CD4-positive, alpha-beta T cell (primary cell): ENCODE data around the gene WFIKKN2. TPM values are rescaled to one million over a fixed set of nuclear protein-coding genes. Genes with fewer than 3 reads are reported as not detected.

Experiments used
- ATAC-seq: fragments of 200-7000 bp; cut with Tn5 transposase; one replicate; pipeline ENCODE4 v1.10.0; 2022; ENCODE audit warnings: mild to moderate bottlenecking; ENCODE audit not compliant: poor library complexity
- CTCF ChIA-PET: fragments of 350-600 bp; sonication (Branson Sonifier 250); formaldehyde crosslinking; loops from one replicate; lab custom pipeline; 2021; ENCODE audit warnings: antibody characterized with exemption, inconsistent platforms; lab: Charles Lee
- POLR2A ChIA-PET: fragments of 350-600 bp; sonication (Branson Sonifier 250); formaldehyde crosslinking; loops from one replicate; lab custom pipeline; 2021; ENCODE audit warnings: antibody characterized with exemption, inconsistent platforms; lab: Charles Lee
- DNase-seq, 14 experiments: peaks; one replicate each; pipeline ENCODE4 v3.0.0-alpha.2; 2013 to 2020; ENCODE audit warnings: mixed read lengths in 2 of 14
- H3K27ac ChIP-seq, 2 donors: one replicate each; pipeline versions ENCODE4 v1.5.1 to v1.7.0; 2013; ENCODE audit warnings: low read length in 2 of 2, low read depth in 1 of 2, mild to moderate bottlenecking in 1 of 2
- H3K27me3 ChIP-seq, 2 experiments: 1 replicate in 1 of 2; 2 replicates in 1 of 2; pipeline versions ENCODE4 v1.6.1 to v1.7.0; 2013; ENCODE audit warnings: low read length in 2 of 2, control low read depth in 1 of 2, mild to moderate bottlenecking in 1 of 2, moderate library complexity in 1 of 2; ENCODE audit not compliant: insufficient read depth in 2 of 2, control insufficient read depth in 1 of 2
- H3K36me3 ChIP-seq: one replicate; pipeline ENCODE4 v1.6.1; 2013; ENCODE audit warnings: low read length, control low read depth; ENCODE audit not compliant: insufficient read depth
- H3K4me1 ChIP-seq: one replicate; pipeline ENCODE4 v1.6.1; 2013; ENCODE audit warnings: low read length, control low read depth; ENCODE audit not compliant: insufficient read depth
- H3K4me3 ChIP-seq: one replicate; pipeline ENCODE4 v1.5.1; 2013; ENCODE audit warnings: mild to moderate bottlenecking, low read length, moderate library complexity
- H3K9me3 ChIP-seq, 2 experiments: 1 replicate in 1 of 2; 2 replicates in 1 of 2; pipeline versions ENCODE4 v1.6.1 to v1.7.0; 2013; ENCODE audit warnings: low read length in 2 of 2, mild to moderate bottlenecking in 2 of 2, control low read depth in 1 of 2, moderate library complexity in 1 of 2; ENCODE audit not compliant: control insufficient read depth in 1 of 2, insufficient read depth in 1 of 2
- H3K27ac Mint-ChIP-seq: one replicate; pipeline ENCODE4 v1.8.0; 2020; ENCODE audit warnings: mixed read lengths
- H3K27me3 Mint-ChIP-seq: one replicate; pipeline ENCODE4 v1.8.0; 2021; ENCODE audit warnings: mixed read lengths
- H3K36me3 Mint-ChIP-seq: one replicate; pipeline ENCODE4 v1.8.0; 2021; ENCODE audit warnings: low read depth, mixed read lengths
- H3K4me1 Mint-ChIP-seq: one replicate; pipeline ENCODE4 v1.8.0; 2021; ENCODE audit warnings: low read depth, mixed read lengths
- H3K4me3 Mint-ChIP-seq: one replicate; pipeline ENCODE4 v1.8.0; 2020; ENCODE audit warnings: mild to moderate bottlenecking, mixed read lengths
- H3K9me3 Mint-ChIP-seq: one replicate; pipeline ENCODE4 v1.8.0; 2020; ENCODE audit warnings: mixed read lengths
- CTCF ChIP-seq: fragments of 200-600 bp; IDR thresholded peaks from one replicate; pipeline ENCODE4 v1.8.0; 2022; ENCODE audit warnings: antibody characterized with exemption, mild to moderate bottlenecking
- intact Hi-C, 2 experiments: fragments of 100-400 bp; cut with DNase I in 1 of 2; cut with micrococcal nuclease in 1 of 2; formaldehyde crosslinking; loops; one replicate each; pipeline versions ENCODE4 v1.15.1 to v1.9.0; 2023 to 2025; cut with DNase I, micrococcal nuclease
- total RNA-seq, 174 experiments: library from RNA in 2 of 174; stranded (reverse) in 2 of 174; gene quantifications; one replicate each; pipeline ENCODE4 v1.2.3 and lab custom pipeline; 2021 to 2026

Gene WFIKKN2
- total RNA-seq, 2 experiments from 2014 or later, result not detected

GRCh38 chr17:50828508-50829170, 6.7 kb upstream of the WFIKKN2 start:
- no peak overlapping the region for H3K4me3 Mint-ChIP-seq
- H3K9me3 ChIP-seq, result no peaks in the 10 kb centered on the region
- peaks cover 1 to 4% of the 10 kb centered on the region in 2 experiments for H3K27me3 ChIP-seq
- H3K27me3 Mint-ChIP-seq, result peaks cover 8% of the 10 kb centered on the region
- ChIA-PET POLR2A (no interaction called here), CTCF (no interaction called here)
- no peaks in the 10 kb centered on the region for H3K4me1 Mint-ChIP-seq
- no peak for TF ChIP-seq CTCF
- no peak overlapping the region for H3K27ac Mint-ChIP-seq
- no peaks in the 10 kb centered on the region for H3K4me1 ChIP-seq
- no peaks in the 10 kb centered on the region for H3K9me3 Mint-ChIP-seq
- H3K36me3 Mint-ChIP-seq, result no peaks in the 10 kb centered on the region
- no peak overlapping the region for H3K27ac ChIP-seq
- H3K4me3 ChIP-seq, result no peak overlapping the region
- intact Hi-C loops, result no loop called here
- no peak for DNase-seq
- H3K36me3 ChIP-seq, result no peaks in the 10 kb centered on the region
- no peak for ATAC-seq

- H3K27ac ChIP-seq, result no peak overlapping the region
- no peaks in the 10 kb centered on the region for H3K9me3 ChIP-seq
- Mint-ChIP-seq H3K36me3 (no peaks in the 10 kb centered on the region), H3K4me1 (no peaks in the 10 kb centered on the region), H3K9me3 (no peaks in the 10 kb centered on the region), H3K27me3 (peaks cover 11% of the 10 kb centered on the region), H3K4me3 (no peak overlapping the region), H3K27ac (no peak overlapping the region)
- no peaks in the 10 kb centered on the region for H3K36me3 ChIP-seq
- ChIA-PET POLR2A (no interaction called here), CTCF (no interaction called here)
- no peaks in the 10 kb centered on the region for H3K4me1 ChIP-seq
- H3K27me3 ChIP-seq, result peaks cover 0 to 6% of the 10 kb centered on the region in 2 experiments
- ATAC-seq (no peak), DNase-seq (no peak)
- no peak for TF ChIP-seq CTCF
- intact Hi-C loops, result no loop called here
- H3K4me3 ChIP-seq, result no peak overlapping the region
Observed at GRCh38 chr17:50829332-50829731, 6.1 kb upstream of the WFIKKN2 start.

GRCh38 chr17:50830352-50830751, 5.0 kb upstream of the WFIKKN2 start:
- Histone ChIP-seq H3K4me1 (peaks cover 2% of the 10 kb centered on the region), H3K27ac (no peak overlapping the region), H3K9me3 (no peaks in the 10 kb centered on the region), H3K36me3 (no peaks in the 10 kb centered on the region), H3K4me3 (no peak overlapping the region), H3K27me3 (peaks cover 0 to 9% of the 10 kb centered on the region in 2 experiments)
- Mint-ChIP-seq H3K4me1 (no peaks in the 10 kb centered on the region), H3K9me3 (no peaks in the 10 kb centered on the region), H3K27ac (no peak overlapping the region), H3K27me3 (peaks cover 12% of the 10 kb centered on the region), H3K4me3 (no peak overlapping the region), H3K36me3 (no peaks in the 10 kb centered on the region)
- DNase-seq (no peak), ATAC-seq (no peak)
- ChIA-PET POLR2A (no interaction called here), CTCF (interaction anchor here (0.5 kb wide), 1 partner anchor 86 kb away, joined by 3 read pairs; no protein-coding TSS in a partner anchor)
- TF ChIP-seq CTCF, result no peak
- intact Hi-C loops, result no loop called here
